RPMI7951 (cell line): ENCODE measurements around the gene FOXK1. TPM values are rescaled to one million over a fixed set of nuclear protein-coding genes. Genes with fewer than 3 reads are reported as not detected.

ENCODE experiments used
- DNase-seq: peaks from one replicate; pipeline ENCODE4 v3.0.0-alpha.2; 2012; ENCODE audit warnings: low read depth
- total RNA-seq: library from RNA; depleted of rRNA; stranded (reverse); fragments of >200 nt; shearing (Covaris generic); gene quantifications from 2 replicates; pipeline ENCODE4 v1.2.3, GENCODE V29; 2014

FOXK1 gene
- total RNA-seq, 1 experiment from 2014 or later, result 8.8 TPM

- no peak for DNase-seq
These were observed 16.7 kb downstream of the FOXK1 start for GRCh38 chr7:4698707-4699275.

GRCh38 chr7:4699841-4700240, 17.7 kb downstream of the FOXK1 start:
- no peak for DNase-seq

- no peak for DNase-seq
These were observed 18.6 kb downstream of the FOXK1 start for GRCh38 chr7:4700577-4701235.

GRCh38 chr7:4702961-4703512, 20.9 kb downstream of the FOXK1 start:
- no peak for DNase-seq

GRCh38 chr7:4703532-4703931, 21.4 kb downstream of the FOXK1 start:
- DNase-seq, result no peak

- DNase-seq, result no peak
These were observed 24.5 kb downstream of the FOXK1 start for GRCh38 chr7:4706384-4707216.

GRCh38 chr7:4707217-4707741, 25.2 kb downstream of the FOXK1 start:
- DNase-seq, result no peak

GRCh38 chr7:4707980-4708411, 25.9 kb downstream of the FOXK1 start:
- DNase-seq, result no peak

- DNase-seq, result no peak
These were observed 27.1 kb downstream of the FOXK1 start for GRCh38 chr7:4709187-4709586.

GRCh38 chr7:4711093-4711492, 29.0 kb downstream of the FOXK1 start:
- DNase-seq, result no peak

GRCh38 chr7:4711634-4712033, 29.5 kb downstream of the FOXK1 start:
- no peak for DNase-seq

- no peak for DNase-seq
These were observed 30.4 kb downstream of the FOXK1 start for GRCh38 chr7:4712281-4713182.

GRCh38 chr7:4713183-4713784, 31.2 kb downstream of the FOXK1 start:
- DNase-seq, result no peak

GRCh38 chr7:4714161-4714700, 32.1 kb downstream of the FOXK1 start:
- no peak for DNase-seq

- no peak for DNase-seq
These were observed 32.8 kb downstream of the FOXK1 start for GRCh38 chr7:4714767-4715409.

GRCh38 chr7:4715410-4715776, 33.3 kb downstream of the FOXK1 start:
- DNase-seq, result no peak

GRCh38 chr7:4716946-4717795, 35.1 kb downstream of the FOXK1 start:
- DNase-seq, result no peak

GRCh38 chr7:4718075-4718474, 36.0 kb downstream of the FOXK1 start:
- no peak for DNase-seq

- no peak for DNase-seq
These were observed 38.1 kb downstream of the FOXK1 start for GRCh38 chr7:4720225-4720624.
